WTC11 (cell line): ENCODE results near the gene HID1.

ENCODE experiments used
- CTCF ChIP-seq: fragments of 200-600 bp; IDR thresholded peaks from 2 replicates; pipeline ENCODE4 v1.8.0; 2022; ENCODE audit warnings: antibody characterized with exemption
- USF2 ChIP-seq: sonication (generic); formaldehyde crosslinking; IDR thresholded peaks from 2 replicates; pipeline ENCODE4 v1.8.1; 2023; ENCODE audit warnings: mild to moderate bottlenecking, missing genetic modification reagents, moderate library complexity
- ZNF219 ChIP-seq: sonication (generic); formaldehyde crosslinking; IDR thresholded peaks from 2 replicates; pipeline ENCODE4 v1.8.0; 2023; ENCODE audit warnings: missing genetic modification reagents, mild to moderate bottlenecking, borderline replicate concordance
- ZNF396 ChIP-seq: fragments of 250-450 bp; sonication (Bioruptor Pico); IDR thresholded peaks from 2 replicates; pipeline ENCODE4 v1.8.0; 2021; ENCODE audit warnings: mild to moderate bottlenecking, moderate library complexity, borderline replicate concordance

- TF ChIP-seq ZNF396 (no peak), USF2 (CRISPR knock-in tag) (no peak), CTCF (no peak), ZNF219 (CRISPR knock-in tag) (no peak)
These were observed 40.6 kb upstream of the HID1 start for GRCh38 chr17:75013092-75013559.
